GM13977 (cell line): ENCODE results near the gene UNC119B.
"Not testable (repeated sequence)": the region's sequence is repeated elsewhere in the genome, so short reads cannot be mapped to it uniquely, and the experiment has no call there.

ENCODE experiments used
- DNase-seq: peaks from one replicate; pipeline ENCODE4 v3.0.0; 2012; ENCODE audit warnings: low spot score
- in situ Hi-C: fragments of 300-500 bp; cut with MboI; formaldehyde crosslinking; loops from one replicate; pipeline ENCODE4 v1.12.0; 2022; ENCODE audit warnings: low sequenced_read_pairs, low pct_unique_long_range_greater_than_20kb, mixed read lengths, inconsistent platforms; ENCODE audit not compliant: unreplicated experiment
- TF ChIP-seq, protein P1 (sequence below): IDR thresholded peaks from 2 replicates; pipeline ENCODE4 v1.5.1; 2012; ENCODE audit warnings: mild to moderate bottlenecking, control low read depth; ENCODE audit not compliant: insufficient read depth; ENCODE audit errors: extremely low read depth, missing control alignments

The UNC119B gene

DNA sequence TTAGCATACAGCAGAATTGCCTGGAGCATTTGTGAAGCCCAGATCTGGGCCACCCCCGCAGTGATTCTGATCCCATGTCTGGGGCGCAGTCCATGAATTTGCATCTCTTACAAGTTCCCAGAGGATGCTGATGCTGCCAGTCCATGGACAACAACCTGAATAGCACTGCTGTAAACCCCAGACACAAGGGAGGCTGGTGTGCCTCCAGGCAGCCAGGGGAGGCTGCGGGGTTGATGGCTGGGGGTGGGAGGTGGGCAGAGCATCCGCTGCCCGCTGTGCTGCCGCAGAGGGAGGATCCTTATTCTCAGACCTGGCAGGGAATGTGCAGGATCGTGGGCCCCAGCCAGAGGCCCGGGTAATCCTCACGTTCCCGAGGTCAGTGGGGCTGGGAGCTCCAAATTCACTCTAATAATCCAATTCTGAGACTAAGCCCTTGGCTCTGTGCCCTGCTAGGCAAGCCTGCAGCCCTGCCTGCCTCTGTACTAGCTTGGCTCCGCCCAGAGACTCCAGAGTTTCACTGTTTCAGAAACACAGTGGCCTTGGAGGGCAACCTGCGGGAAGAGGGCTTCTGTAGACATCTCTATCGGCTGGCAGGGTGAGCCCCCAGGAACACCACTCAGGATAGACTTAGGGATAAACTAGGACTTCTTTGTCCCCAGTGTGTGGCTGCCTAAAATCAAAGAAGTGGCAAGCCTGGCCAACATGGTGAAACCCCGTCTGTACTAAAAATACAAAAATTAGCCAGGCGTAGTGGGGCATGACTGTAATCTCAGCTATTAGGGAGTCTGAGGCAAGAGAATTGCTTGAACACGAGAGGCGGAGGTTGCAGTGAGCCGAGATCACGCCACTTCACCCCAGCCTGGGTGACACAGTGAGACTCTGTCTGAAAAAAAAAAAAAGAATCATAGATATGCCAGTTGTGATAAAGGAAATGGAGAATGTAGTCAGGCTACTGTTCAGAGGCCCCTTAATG, 41.1 kb upstream of the UNC119B start:
- in situ Hi-C loops = no loop called here
- TF ChIP-seq, protein P1, sequence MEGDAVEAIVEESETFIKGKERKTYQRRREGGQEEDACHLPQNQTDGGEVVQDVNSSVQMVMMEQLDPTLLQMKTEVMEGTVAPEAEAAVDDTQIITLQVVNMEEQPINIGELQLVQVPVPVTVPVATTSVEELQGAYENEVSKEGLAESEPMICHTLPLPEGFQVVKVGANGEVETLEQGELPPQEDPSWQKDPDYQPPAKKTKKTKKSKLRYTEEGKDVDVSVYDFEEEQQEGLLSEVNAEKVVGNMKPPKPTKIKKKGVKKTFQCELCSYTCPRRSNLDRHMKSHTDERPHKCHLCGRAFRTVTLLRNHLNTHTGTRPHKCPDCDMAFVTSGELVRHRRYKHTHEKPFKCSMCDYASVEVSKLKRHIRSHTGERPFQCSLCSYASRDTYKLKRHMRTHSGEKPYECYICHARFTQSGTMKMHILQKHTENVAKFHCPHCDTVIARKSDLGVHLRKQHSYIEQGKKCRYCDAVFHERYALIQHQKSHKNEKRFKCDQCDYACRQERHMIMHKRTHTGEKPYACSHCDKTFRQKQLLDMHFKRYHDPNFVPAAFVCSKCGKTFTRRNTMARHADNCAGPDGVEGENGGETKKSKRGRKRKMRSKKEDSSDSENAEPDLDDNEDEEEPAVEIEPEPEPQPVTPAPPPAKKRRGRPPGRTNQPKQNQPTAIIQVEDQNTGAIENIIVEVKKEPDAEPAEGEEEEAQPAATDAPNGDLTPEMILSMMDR = no peak
- DNase-seq = peak; percentile 64

DNA sequence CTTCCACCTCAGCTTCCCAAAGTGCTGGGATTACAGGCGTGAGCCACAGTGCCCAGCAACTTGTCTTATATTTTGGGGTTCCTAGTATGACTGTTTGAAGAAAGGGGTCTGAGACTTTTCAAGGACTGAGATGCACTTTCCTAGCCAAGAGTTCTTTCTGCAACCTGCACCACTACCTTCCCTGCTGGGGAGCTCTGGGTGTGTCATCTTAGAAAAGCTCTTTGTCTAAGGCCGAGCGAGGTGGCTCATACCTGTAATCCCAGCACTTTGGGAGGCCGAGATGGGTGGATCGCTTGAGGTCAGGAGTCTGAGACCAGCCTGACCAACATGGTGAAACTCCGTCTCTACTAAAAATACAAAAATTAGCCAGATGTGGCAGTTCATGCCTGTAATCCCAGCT, 40.0 kb upstream of the UNC119B start:
- in situ Hi-C loops, DNase-seq: not testable (repeated sequence)

DNA sequence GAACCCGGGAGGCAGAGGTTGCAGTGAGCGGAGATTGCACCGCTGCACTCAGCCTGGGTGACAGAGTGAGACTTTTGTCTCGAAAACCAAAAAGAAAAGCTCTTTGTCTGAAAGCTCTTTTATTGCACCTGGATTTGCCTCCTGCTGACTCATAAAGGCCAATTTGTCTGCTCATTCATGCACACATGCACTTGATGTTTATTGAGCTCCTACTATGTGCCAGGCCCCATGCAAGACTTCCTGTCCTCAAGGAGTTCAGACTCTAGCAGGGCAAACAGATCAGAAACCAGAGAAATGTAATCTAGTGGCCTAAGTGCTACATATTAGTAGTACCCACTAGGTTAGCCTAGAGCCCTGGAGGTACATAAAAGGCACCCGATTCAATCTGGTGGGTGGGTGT, 39.6 kb upstream of the UNC119B start:
- in situ Hi-C loops = no loop called here
- no peak for DNase-seq
- TF ChIP-seq, protein P1 = no peak

DNA sequence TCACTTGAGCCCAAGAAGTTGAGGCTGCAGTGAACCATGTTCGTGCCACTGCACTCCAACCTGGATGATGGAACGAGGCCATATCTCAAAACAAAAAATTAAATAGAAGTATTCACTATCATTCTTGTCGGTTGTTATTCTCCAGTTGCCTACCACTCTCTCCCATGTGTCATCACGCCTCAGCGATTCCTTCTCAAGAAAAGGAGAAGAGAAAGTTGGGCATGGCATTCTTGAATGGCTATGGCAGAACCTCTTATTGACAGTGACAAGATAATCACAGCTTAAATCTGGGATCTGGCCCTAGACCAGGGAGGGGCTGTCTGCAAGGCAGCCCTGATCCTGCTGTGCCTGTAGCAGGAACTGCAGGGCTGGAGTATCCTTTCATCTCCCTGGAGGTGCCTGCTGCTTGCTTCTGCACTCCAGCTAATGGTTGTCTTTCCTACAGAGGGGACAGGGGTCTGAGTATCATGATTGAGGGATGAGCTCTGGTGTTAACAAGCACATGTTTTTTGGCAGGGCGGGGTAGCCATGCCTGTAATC, 36.1 kb upstream of the UNC119B start:
- in situ Hi-C loops = no loop called here
- no peak for DNase-seq
- TF ChIP-seq, protein P1 = no peak

DNA sequence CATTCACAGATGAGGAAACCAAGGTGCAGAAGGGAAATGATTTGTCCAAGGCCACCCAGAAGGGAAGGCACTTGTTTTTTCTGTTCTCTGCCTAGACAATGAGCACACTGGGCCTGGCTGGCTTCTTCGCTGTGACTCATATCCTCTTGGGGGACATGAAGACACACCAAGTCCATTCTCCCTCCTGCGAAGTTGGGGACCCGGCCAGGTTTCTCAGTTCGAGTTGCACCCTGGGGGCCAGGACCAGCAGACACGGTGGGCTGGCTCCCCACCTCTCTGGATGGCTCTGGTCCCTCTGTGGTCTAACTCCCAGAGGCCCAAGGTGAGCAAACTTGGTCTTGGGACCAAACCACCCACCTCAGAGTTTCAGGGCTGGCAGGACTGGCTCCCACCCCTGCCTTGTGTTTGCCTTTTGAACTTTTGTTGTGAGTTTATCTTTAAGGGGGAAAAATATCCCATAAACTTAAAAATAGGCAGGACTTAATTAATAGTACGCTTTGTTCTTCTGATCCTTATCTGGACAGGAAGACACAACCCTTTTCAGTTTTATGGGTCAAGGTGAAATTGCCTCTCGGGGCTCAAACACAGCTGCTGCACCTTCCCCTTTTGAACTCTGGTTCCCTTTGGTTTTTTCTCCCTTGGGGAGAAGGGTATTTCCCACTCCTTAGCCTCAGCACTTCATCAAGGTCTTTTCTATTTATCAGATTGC, 32.3 kb upstream of the UNC119B start:
- TF ChIP-seq, protein P1 = no peak
- in situ Hi-C loops = no loop called here
- DNase-seq = peak; percentile 65

DNA sequence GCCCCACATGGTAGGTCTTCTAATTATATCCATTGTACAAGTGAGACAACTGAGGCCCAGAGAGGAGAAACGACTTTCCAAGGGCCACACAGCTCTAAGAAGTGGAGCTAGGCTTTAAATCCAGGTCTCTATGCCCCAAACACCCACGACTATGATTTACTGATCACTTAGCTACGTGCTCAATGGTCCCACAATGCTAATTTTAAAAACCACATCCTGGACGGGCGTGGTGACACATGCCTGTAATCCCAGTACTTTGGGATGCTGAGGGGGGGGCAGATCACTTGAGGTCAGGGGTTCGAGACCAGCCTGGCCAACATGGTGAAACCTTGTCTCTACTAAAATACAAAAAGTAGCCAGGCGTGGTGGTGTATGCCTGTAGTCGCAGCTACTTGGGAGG, 31.7 kb upstream of the UNC119B start:
- no peak for DNase-seq
- TF ChIP-seq, protein P1 = no peak
- in situ Hi-C loops = no loop called here
